ENCODE data around the gene SLC38A3. TPM values are rescaled to one million over a fixed set of nuclear protein-coding genes. Genes with fewer than 3 reads are reported as not detected.

The SLC38A3 gene
- total RNA-seq, 4 donors from 2014 or later: 1.9 to 8.9 (median 5.0) TPM

DNA sequence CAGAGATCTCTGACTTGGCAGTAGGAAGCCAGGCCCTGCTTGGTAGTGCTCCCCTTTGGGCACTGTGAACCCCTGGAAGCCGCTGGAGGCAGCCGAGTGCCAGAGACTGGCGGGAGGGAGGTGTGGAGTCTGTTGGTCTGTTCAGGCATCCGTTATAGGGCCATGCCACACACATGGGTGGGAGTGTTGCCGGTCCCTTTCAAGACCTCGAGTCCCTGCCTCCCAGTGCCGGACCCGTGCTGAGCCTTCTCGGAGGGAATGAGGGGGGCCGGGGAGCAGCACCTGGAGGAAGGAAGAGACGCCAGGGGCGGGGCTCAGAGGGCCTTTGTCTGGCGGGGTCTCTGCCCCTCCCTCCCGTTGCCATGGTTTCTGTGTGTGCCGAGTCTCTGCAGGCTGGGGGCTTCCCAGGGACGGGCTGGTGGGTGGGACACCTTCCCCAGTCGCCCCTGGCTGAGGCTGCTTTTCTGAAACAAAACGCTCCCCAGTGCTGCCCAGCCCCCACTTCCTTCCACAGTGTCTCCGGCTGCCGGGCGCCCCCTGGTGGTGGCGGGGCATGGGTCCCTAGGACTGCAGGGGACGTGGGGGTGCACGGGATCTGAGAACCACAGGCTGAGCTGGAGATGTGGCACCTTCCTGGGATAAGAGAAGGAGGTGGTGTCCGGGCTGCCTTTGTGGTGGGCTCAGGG is 40.9 kb downstream of the SLC38A3 start:
- Histone ChIP-seq H3K4me3 (peak overlapping the region; percentile 57 to 64 (median 61)), H3K27me3 (no peaks in the 10 kb centered on the region), H3K4me1 (peaks cover 76 to 92% of the 10 kb centered on the region in 2 donors), H3K27ac (peak overlapping the region; percentile 80 to 96 (median 87)), H3K36me3 (no peaks in the 10 kb centered on the region), H3K9me3 (no peaks in the 10 kb centered on the region)
- DNase-seq (peak; percentile 78 to 84), ATAC-seq (peak; percentile 73 to 76)
- in situ Hi-C loops (cut with MboI; ENCODE audit: low sequenced_read_pairs in 4 of 4): no loop called here
- TF ChIP-seq, protein P1, sequence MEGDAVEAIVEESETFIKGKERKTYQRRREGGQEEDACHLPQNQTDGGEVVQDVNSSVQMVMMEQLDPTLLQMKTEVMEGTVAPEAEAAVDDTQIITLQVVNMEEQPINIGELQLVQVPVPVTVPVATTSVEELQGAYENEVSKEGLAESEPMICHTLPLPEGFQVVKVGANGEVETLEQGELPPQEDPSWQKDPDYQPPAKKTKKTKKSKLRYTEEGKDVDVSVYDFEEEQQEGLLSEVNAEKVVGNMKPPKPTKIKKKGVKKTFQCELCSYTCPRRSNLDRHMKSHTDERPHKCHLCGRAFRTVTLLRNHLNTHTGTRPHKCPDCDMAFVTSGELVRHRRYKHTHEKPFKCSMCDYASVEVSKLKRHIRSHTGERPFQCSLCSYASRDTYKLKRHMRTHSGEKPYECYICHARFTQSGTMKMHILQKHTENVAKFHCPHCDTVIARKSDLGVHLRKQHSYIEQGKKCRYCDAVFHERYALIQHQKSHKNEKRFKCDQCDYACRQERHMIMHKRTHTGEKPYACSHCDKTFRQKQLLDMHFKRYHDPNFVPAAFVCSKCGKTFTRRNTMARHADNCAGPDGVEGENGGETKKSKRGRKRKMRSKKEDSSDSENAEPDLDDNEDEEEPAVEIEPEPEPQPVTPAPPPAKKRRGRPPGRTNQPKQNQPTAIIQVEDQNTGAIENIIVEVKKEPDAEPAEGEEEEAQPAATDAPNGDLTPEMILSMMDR (IDR thresholded peaks at IDR 0.05 in 4 of 5, conservative IDR thresholded peaks at IDR 0.05 in 1 of 5): peak; percentile 95 to 100 (median 99)
- TF ChIP-seq POLR2A (IDR thresholded peaks at IDR 0.05): no peak
- intact Hi-C loops (cut with DNase I; ENCODE audit: low total_unique reads): loop anchor here (1.0 kb wide), 2 partner anchors 19 to 52 kb away; no protein-coding TSS in a partner anchor

DNA sequence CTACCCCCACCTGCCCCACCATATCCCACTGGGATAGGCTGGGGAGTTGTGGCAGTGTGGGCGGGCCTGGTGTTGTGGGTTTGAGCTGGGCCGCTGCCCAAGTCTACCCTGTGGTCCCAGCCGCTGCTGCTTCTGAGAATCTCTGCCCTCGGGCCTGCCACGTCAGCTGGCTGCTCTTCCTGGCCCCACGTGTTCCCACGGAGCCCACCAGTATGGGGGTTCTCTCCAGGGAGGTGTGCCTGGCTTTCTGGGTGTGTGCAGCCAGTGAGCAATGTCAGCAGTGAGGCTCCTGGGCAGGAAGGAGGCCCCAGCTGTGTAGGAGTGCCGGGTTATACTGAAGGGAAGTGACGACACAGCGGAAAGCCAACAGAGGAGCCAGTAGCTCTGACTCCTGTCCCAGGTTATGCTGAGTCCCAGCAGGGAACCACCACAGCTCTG is 41.5 kb downstream of the SLC38A3 start:
- Histone ChIP-seq H3K27me3 (no peaks in the 10 kb centered on the region), H3K36me3 (no peaks in the 10 kb centered on the region), H3K4me1 (peaks cover 77 to 90% of the 10 kb centered on the region in 2 donors), H3K9me3 (no peaks in the 10 kb centered on the region), H3K4me3 (peak overlapping the region; percentile 57 to 64 (median 61)), H3K27ac (peak overlapping the region; percentile 80 to 96 (median 87))
- DNase-seq: no peak
- in situ Hi-C loops (cut with MboI; ENCODE audit: low sequenced_read_pairs in 4 of 4): no loop called here
- TF ChIP-seq POLR2A (IDR thresholded peaks at IDR 0.05): no peak
- TF ChIP-seq, protein P1 (IDR thresholded peaks at IDR 0.05 in 4 of 5, conservative IDR thresholded peaks at IDR 0.05 in 1 of 5): peak in 2 of 5 experiments; percentile 6 to 28
- no peak for ATAC-seq
- intact Hi-C loops (cut with DNase I; ENCODE audit: low total_unique reads): loop anchor here (1.0 kb wide), 2 partner anchors 19 to 52 kb away; no protein-coding TSS in a partner anchor

DNA sequence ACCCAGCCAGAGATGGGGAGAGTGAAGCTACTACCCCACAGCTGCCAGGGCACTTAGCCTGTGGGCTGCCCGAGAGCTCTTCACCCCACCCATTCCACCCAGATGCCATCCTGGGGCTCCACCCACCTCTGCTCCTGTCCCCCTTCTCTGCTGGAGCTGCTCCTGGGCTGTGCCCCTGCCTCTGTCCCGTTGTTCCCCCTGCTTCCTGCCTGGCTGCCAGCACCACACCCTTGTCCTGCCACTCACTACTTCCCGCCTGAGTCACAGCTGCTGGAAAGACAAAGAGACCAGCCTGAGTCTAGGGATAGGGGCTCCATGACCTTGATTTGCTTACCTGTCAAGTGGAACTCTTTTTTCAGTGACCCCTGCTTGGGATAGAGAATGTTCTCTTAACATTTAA is 43.3 kb downstream of the SLC38A3 start:
- no peak overlapping the region for H3K4me3 ChIP-seq
- TF ChIP-seq POLR2A (IDR thresholded peaks at IDR 0.05): peak in 1 of 2 donors; percentile 39
- TF ChIP-seq, protein P1 (IDR thresholded peaks at IDR 0.05 in 4 of 5, conservative IDR thresholded peaks at IDR 0.05 in 1 of 5): no peak
- intact Hi-C loops (cut with DNase I; ENCODE audit: low total_unique reads): no loop called here
- peaks cover 0 to 10% of the 10 kb centered on the region in 2 donors for H3K36me3 ChIP-seq
- H3K27ac ChIP-seq: peak overlapping the region; percentile 80 to 96 (median 87)
- peaks cover 63 to 75% of the 10 kb centered on the region in 2 donors for H3K4me1 ChIP-seq
- no peaks in the 10 kb centered on the region for H3K27me3 ChIP-seq
- H3K9me3 ChIP-seq: no peaks in the 10 kb centered on the region
- in situ Hi-C loops (cut with MboI; ENCODE audit: low sequenced_read_pairs in 4 of 4): no loop called here
- ATAC-seq: peak; percentile 44 to 55
- peak in 1 of 2 donors; percentile 60 for DNase-seq

DNA sequence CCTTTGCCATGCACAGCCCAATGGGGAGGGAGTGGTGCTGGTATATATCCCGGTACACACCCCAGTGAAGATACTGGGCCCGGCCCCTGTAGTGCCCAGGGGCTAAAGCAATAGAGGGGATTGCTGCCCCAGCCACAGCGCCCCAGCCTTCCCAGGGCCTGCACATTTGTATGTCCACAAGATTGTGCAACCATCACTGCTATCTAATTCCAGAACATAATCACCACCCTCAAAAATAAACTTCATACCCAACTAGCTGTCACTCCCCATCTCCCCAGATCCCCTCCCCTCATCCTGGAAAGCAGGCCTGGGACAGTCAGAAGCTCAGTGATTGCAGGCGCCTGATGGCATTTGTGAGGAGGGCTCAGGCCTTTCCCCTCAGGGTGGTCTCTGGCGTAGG is 44.4 kb downstream of the SLC38A3 start:
- Histone ChIP-seq H3K36me3 (peaks cover 0 to 12% of the 10 kb centered on the region in 2 donors), H3K9me3 (no peaks in the 10 kb centered on the region), H3K4me3 (no peak overlapping the region), H3K27me3 (no peaks in the 10 kb centered on the region), H3K4me1 (peaks cover 65 to 73% of the 10 kb centered on the region in 2 donors), H3K27ac (peak overlapping the region; percentile 80 to 96 (median 87))
- TF ChIP-seq POLR2A (IDR thresholded peaks at IDR 0.05): no peak
- TF ChIP-seq, protein P1 (IDR thresholded peaks at IDR 0.05 in 4 of 5, conservative IDR thresholded peaks at IDR 0.05 in 1 of 5): no peak
- peak; percentile 36 to 45 for ATAC-seq
- in situ Hi-C loops (cut with MboI; ENCODE audit: low sequenced_read_pairs in 4 of 4) (no loop called here), intact Hi-C loops (cut with DNase I; ENCODE audit: low total_unique reads) (no loop called here)
- DNase-seq: no peak

Data from gastrocnemius medialis (tissue), 4 donors.